ENCODE data around the gene CCDC28A.
"Not testable (repeated sequence)": the region's sequence is repeated elsewhere in the genome, so short reads cannot be mapped to it uniquely, and the experiment has no call there.

CCDC28A gene

GRCh38 chr6:138727182-138727581 is 46.4 kb upstream of the CCDC28A start:
- Histone ChIP-seq H2BK120ac (ENCODE audit: insufficient read depth, low read length, poor library complexity) (no peak overlapping the region), H4K12ac (ENCODE audit: low read depth, low read length) (no peak overlapping the region), H3K4me2 (ENCODE audit: low read length) (no peak overlapping the region), H3K9ac (ENCODE audit: low read length) (no peak overlapping the region), H3K36me3 (ENCODE audit: control insufficient read depth in 1 of 2, insufficient read depth in 2 of 2, low read length in 2 of 2) (no peaks in the 10 kb centered on the region), H2AFZ (ENCODE audit: insufficient read depth, low read length, poor library complexity) (no peak overlapping the region), H3K4me1 (ENCODE audit: control insufficient read depth in 1 of 2, insufficient read depth in 2 of 2, low read length in 2 of 2) (peaks cover 8 to 15% of the 10 kb centered on the region in 2 experiments), H2AK5ac (ENCODE audit: low read length) (no peak overlapping the region), H3K4ac (ENCODE audit: low read depth, low read length) (no peak overlapping the region), H4K8ac (ENCODE audit: low read depth, low read length) (no peak overlapping the region), H3K79me2 (ENCODE audit: control insufficient read depth, insufficient read depth, low read length, poor library complexity) (no peaks in the 10 kb centered on the region), H3K23ac (ENCODE audit: low read length) (no peak overlapping the region), H3K14ac (ENCODE audit: low read length) (no peak overlapping the region), H3K79me1 (ENCODE audit: low read length) (peaks cover 10% of the 10 kb centered on the region), H3K18ac (ENCODE audit: low read length) (no peak overlapping the region), H3K27ac (ENCODE audit: low read depth, low read length) (no peak overlapping the region), H3K4me3 (ENCODE audit: low read depth, low read length) (no peak overlapping the region), H3K27me3 (ENCODE audit: insufficient read depth, low read length) (no peaks in the 10 kb centered on the region), H2BK5ac (ENCODE audit: low read depth, low read length, poor library complexity) (no peak overlapping the region), H2BK12ac (ENCODE audit: low read length) (no peak overlapping the region), H4K91ac (ENCODE audit: low read depth, low read length) (no peak overlapping the region), H3K9me3 (ENCODE audit: insufficient read depth, low read depth, low read length) (no peaks in the 10 kb centered on the region)
- peak; percentile 27 to 65 for DNase-seq
- WGBS (ENCODE audit: extremely low coverage, insufficient coverage, insufficient read length) = no CpG with 5 or more reads among the region's 3 CpGs

- Histone ChIP-seq H3K9ac (ENCODE audit: low read length) (no peak overlapping the region), H2AFZ (ENCODE audit: insufficient read depth, low read length, poor library complexity) (no peak overlapping the region), H2BK120ac (ENCODE audit: insufficient read depth, low read length, poor library complexity) (no peak overlapping the region), H4K91ac (ENCODE audit: low read depth, low read length) (no peak overlapping the region), H3K4me3 (ENCODE audit: low read depth, low read length) (no peak overlapping the region), H4K12ac (ENCODE audit: low read depth, low read length) (no peak overlapping the region), H3K79me2 (ENCODE audit: control insufficient read depth, insufficient read depth, low read length, poor library complexity) (no peaks in the 10 kb centered on the region), H3K36me3 (ENCODE audit: control insufficient read depth in 1 of 2, insufficient read depth in 2 of 2, low read length in 2 of 2) (no peaks in the 10 kb centered on the region), H3K4me1 (ENCODE audit: control insufficient read depth in 1 of 2, insufficient read depth in 2 of 2, low read length in 2 of 2) (peaks cover 3 to 7% of the 10 kb centered on the region in 2 experiments), H3K27ac (ENCODE audit: low read depth, low read length) (no peak overlapping the region), H2BK12ac (ENCODE audit: low read length) (no peak overlapping the region), H3K18ac (ENCODE audit: low read length) (no peak overlapping the region), H2AK5ac (ENCODE audit: low read length) (no peak overlapping the region), H3K9me3 (ENCODE audit: insufficient read depth, low read depth, low read length) (no peaks in the 10 kb centered on the region), H4K8ac (ENCODE audit: low read depth, low read length) (no peak overlapping the region), H2BK5ac (ENCODE audit: low read depth, low read length, poor library complexity) (no peak overlapping the region), H3K14ac (ENCODE audit: low read length) (no peak overlapping the region), H3K27me3 (ENCODE audit: insufficient read depth, low read length) (no peaks in the 10 kb centered on the region), H3K4me2 (ENCODE audit: low read length) (no peak overlapping the region), H3K23ac (ENCODE audit: low read length) (no peak overlapping the region), H3K4ac (ENCODE audit: low read depth, low read length) (no peak overlapping the region), H3K79me1 (ENCODE audit: low read length) (peaks cover 5% of the 10 kb centered on the region)
- WGBS (ENCODE audit: extremely low coverage, insufficient coverage, insufficient read length) = no CpG with 5 or more reads among the region's 2 CpGs
- no peak for DNase-seq
Observed at GRCh38 chr6:138728662-138729061, 44.9 kb upstream of the CCDC28A start.

- H3K4me1 ChIP-seq (ENCODE audit: control insufficient read depth in 1 of 2, insufficient read depth in 2 of 2, low read length in 2 of 2); H2BK120ac ChIP-seq (ENCODE audit: insufficient read depth, low read length, poor library complexity); H3K9me3 ChIP-seq (ENCODE audit: insufficient read depth, low read depth, low read length); H4K91ac ChIP-seq (ENCODE audit: low read depth, low read length); H3K36me3 ChIP-seq (ENCODE audit: control insufficient read depth in 1 of 2, insufficient read depth in 2 of 2, low read length in 2 of 2); H2AFZ ChIP-seq (ENCODE audit: insufficient read depth, low read length, poor library complexity); H3K79me2 ChIP-seq (ENCODE audit: control insufficient read depth, insufficient read depth, low read length, poor library complexity); H3K18ac ChIP-seq (ENCODE audit: low read length); H3K14ac ChIP-seq (ENCODE audit: low read length); H3K4me2 ChIP-seq (ENCODE audit: low read length); H3K9ac ChIP-seq (ENCODE audit: low read length); H4K8ac ChIP-seq (ENCODE audit: low read depth, low read length); H3K79me1 ChIP-seq (ENCODE audit: low read length); H2BK12ac ChIP-seq (ENCODE audit: low read length); H2AK5ac ChIP-seq (ENCODE audit: low read length); H3K27me3 ChIP-seq (ENCODE audit: insufficient read depth, low read length); H4K12ac ChIP-seq (ENCODE audit: low read depth, low read length); H3K4ac ChIP-seq (ENCODE audit: low read depth, low read length); DNase-seq; H3K23ac ChIP-seq (ENCODE audit: low read length); H2BK5ac ChIP-seq (ENCODE audit: low read depth, low read length, poor library complexity); H3K4me3 ChIP-seq (ENCODE audit: low read depth, low read length); H3K27ac ChIP-seq (ENCODE audit: low read depth, low read length): not testable (repeated sequence)
- no CpG with 5 or more reads among the region's 5 CpGs for WGBS (ENCODE audit: extremely low coverage, insufficient coverage, insufficient read length)
Observed at GRCh38 chr6:138730037-138730436, 43.5 kb upstream of the CCDC28A start.

- H3K4me3 ChIP-seq (ENCODE audit: low read depth, low read length) = no peak overlapping the region
- H3K18ac ChIP-seq (ENCODE audit: low read length) = no peak overlapping the region
- no peaks in the 10 kb centered on the region for H3K36me3 ChIP-seq (ENCODE audit: control insufficient read depth in 1 of 2, insufficient read depth in 2 of 2, low read length in 2 of 2)
- H3K4ac ChIP-seq (ENCODE audit: low read depth, low read length) = no peak overlapping the region
- H2BK5ac ChIP-seq (ENCODE audit: low read depth, low read length, poor library complexity) = no peak overlapping the region
- no peak overlapping the region for H2AK5ac ChIP-seq (ENCODE audit: low read length)
- H3K9me3 ChIP-seq (ENCODE audit: insufficient read depth, low read depth, low read length) = no peaks in the 10 kb centered on the region
- no CpG with 5 or more reads among the region's 1 CpG for WGBS (ENCODE audit: extremely low coverage, insufficient coverage, insufficient read length)
- no peak overlapping the region for H4K91ac ChIP-seq (ENCODE audit: low read depth, low read length)
- no peak overlapping the region for H2AFZ ChIP-seq (ENCODE audit: insufficient read depth, low read length, poor library complexity)
- no peak overlapping the region for H3K23ac ChIP-seq (ENCODE audit: low read length)
- H3K14ac ChIP-seq (ENCODE audit: low read length) = no peak overlapping the region
- H3K79me2 ChIP-seq (ENCODE audit: control insufficient read depth, insufficient read depth, low read length, poor library complexity) = no peaks in the 10 kb centered on the region
- H4K8ac ChIP-seq (ENCODE audit: low read depth, low read length) = no peak overlapping the region
- H2BK12ac ChIP-seq (ENCODE audit: low read length) = no peak overlapping the region
- H3K9ac ChIP-seq (ENCODE audit: low read length) = no peak overlapping the region
- no peak overlapping the region for H3K27ac ChIP-seq (ENCODE audit: low read depth, low read length)
- no peak overlapping the region for H3K4me2 ChIP-seq (ENCODE audit: low read length)
- no peak overlapping the region for H2BK120ac ChIP-seq (ENCODE audit: insufficient read depth, low read length, poor library complexity)
- H3K27me3 ChIP-seq (ENCODE audit: insufficient read depth, low read length) = no peaks in the 10 kb centered on the region
- DNase-seq = no peak
- no peaks in the 10 kb centered on the region for H3K4me1 ChIP-seq (ENCODE audit: control insufficient read depth in 1 of 2, insufficient read depth in 2 of 2, low read length in 2 of 2)
- H3K79me1 ChIP-seq (ENCODE audit: low read length) = no peaks in the 10 kb centered on the region
- H4K12ac ChIP-seq (ENCODE audit: low read depth, low read length) = no peak overlapping the region
Observed at GRCh38 chr6:138734585-138734984, 39.0 kb upstream of the CCDC28A start.

All from trophoblast cell (in vitro differentiated cells and primary cell).